Esophagus squamous epithelium (tissue), 5 donors: ENCODE data around the gene SPATA46. TPM values are rescaled to one million over a fixed set of nuclear protein-coding genes. Genes with fewer than 3 reads are reported as not detected.
"Not testable (repeated sequence)": the region's sequence is repeated elsewhere in the genome, so short reads cannot be mapped to it uniquely, and the experiment has no call there.

ENCODE experiments used
- DNase-seq: peaks from one replicate; lab custom pipeline; 2025; lab: John Stamatoyannopoulos, UW
- H3K27ac ChIP-seq, 4 donors: fragments of 200-600 bp; sonication (generic); one replicate each; pipeline ENCODE4 v1.5.1; 2016 to 2019; ENCODE audit warnings: mild to moderate bottlenecking in 1 of 4
- H3K27me3 ChIP-seq, 4 donors: fragments of 200-600 bp; sonication (generic); 1 replicate in 3 of 4; 2 replicates in 1 of 4; pipeline versions ENCODE4 v1.5.1 to v1.6.0; 2017 to 2021; ENCODE audit warnings: antibody characterized with exemption in 1 of 4
- H3K36me3 ChIP-seq, 3 donors: fragments of 200-600 bp; sonication (generic); one replicate each; pipeline ENCODE4 v1.5.1; 2016 to 2019
- H3K4me1 ChIP-seq, 3 donors: fragments of 200-600 bp; sonication (generic); one replicate each; pipeline ENCODE4 v1.5.1; 2017 to 2019
- H3K4me3 ChIP-seq, 4 donors: fragments of 200-600 bp; sonication (generic); 1 replicate in 3 of 4; 2 replicates in 1 of 4; pipeline ENCODE4 v1.5.1; 2016 to 2019; ENCODE audit warnings: mild to moderate bottlenecking in 2 of 4, moderate library complexity in 1 of 4
- H3K9me3 ChIP-seq, 3 donors: fragments of 200-600 bp; sonication (generic); one replicate each; pipeline ENCODE4 v1.5.1; 2016 to 2019
- CTCF ChIP-seq, 6 experiments: fragments of 450-650 bp in 4 of 6; fragments of 200-600 bp in 2 of 6; sonication (generic) in 2 of 6; IDR thresholded peaks; one replicate each; pipeline ENCODE4 v1.5.1; 2016 to 2019; ENCODE audit warnings: antibody characterized with exemption in 6 of 6, mild to moderate bottlenecking in 4 of 6, moderate library complexity in 4 of 6
- POLR2A ChIP-seq, 4 donors: fragments of 450-650 bp; IDR thresholded peaks; one replicate each; pipeline ENCODE4 v1.6.1; 2017; ENCODE audit warnings: antibody characterized with exemption in 4 of 4, mild to moderate bottlenecking in 4 of 4, moderate library complexity in 3 of 4
- WGBS, 2 donors: methylation state at CpG; one replicate each; pipeline ENCODE4 v1.1.5; 2018; 5-methylcytosine and 5-hydroxymethylcytosine counted together
- intact Hi-C: fragments of 100-400 bp; cut with DNase I; formaldehyde crosslinking; loops from one replicate; pipeline ENCODE4 v1.15.0; 2022
- total RNA-seq, 4 donors: library from RNA; depleted of rRNA; stranded (reverse); fragments of >200 nt; gene quantifications; one replicate each; pipeline ENCODE4 v1.1.0, GENCODE V29; 2016
- donor health status: DM: yes; HTN: yes; CAD: no.

The SPATA46 gene
- total RNA-seq, 4 donors from 2014 or later: not detected

- TF ChIP-seq POLR2A (IDR thresholded peaks at IDR 0.05) (no peak), CTCF (IDR thresholded peaks at IDR 0.05) (no peak)
- WGBS, 2 donors: 75 to 90% methylated on average over 1 of the region's 1 CpG
- Histone ChIP-seq H3K27ac (no peak overlapping the region), H3K36me3 (peaks cover 0 to 6% (median 0%) of the 10 kb centered on the region in 3 donors), H3K4me3 (no peak overlapping the region), H3K9me3 (no peaks in the 10 kb centered on the region), H3K27me3 (no peaks in the 10 kb centered on the region), H3K4me1 (no peaks in the 10 kb centered on the region)
- DNase-seq: no peak
- intact Hi-C loops: no loop called here
These were observed 17.7 kb downstream of the SPATA46 start for GRCh38 chr1:162358928-162359327.

- intact Hi-C loops: no loop called here
- 37 to 53% methylated on average over 5 of the region's 5 CpGs for WGBS, 2 donors
- no peak for DNase-seq
- Histone ChIP-seq H3K4me1 (no peaks in the 10 kb centered on the region), H3K9me3 (no peaks in the 10 kb centered on the region), H3K27me3 (no peaks in the 10 kb centered on the region), H3K4me3 (no peak overlapping the region), H3K36me3 (peaks cover 0 to 6% (median 0%) of the 10 kb centered on the region in 3 donors), H3K27ac (no peak overlapping the region)
- TF ChIP-seq CTCF (IDR thresholded peaks at IDR 0.05) (peak in 5 of 6 experiments; percentile 43 to 61 (median 45)), POLR2A (IDR thresholded peaks at IDR 0.05) (no peak)
These were observed 18.9 kb downstream of the SPATA46 start for GRCh38 chr1:162357681-162358266.

- no peak for TF ChIP-seq CTCF (IDR thresholded peaks at IDR 0.05)
- no peak for TF ChIP-seq POLR2A (IDR thresholded peaks at IDR 0.05)
- 14 to 73% methylated on average over 1 to 4 of the region's 5 CpGs for WGBS, 2 donors
- H3K36me3 ChIP-seq: peaks cover 0 to 6% (median 0%) of the 10 kb centered on the region in 3 donors
- intact Hi-C loops: no loop called here
- no peak overlapping the region for H3K4me3 ChIP-seq
- peaks cover 0 to 11% (median 4%) of the 10 kb centered on the region in 3 donors for H3K4me1 ChIP-seq
- no peaks in the 10 kb centered on the region for H3K27me3 ChIP-seq
- H3K9me3 ChIP-seq: no peaks in the 10 kb centered on the region
- no peak for DNase-seq
- no peak overlapping the region for H3K27ac ChIP-seq
These were observed 23.0 kb downstream of the SPATA46 start for GRCh38 chr1:162353702-162354101.

GRCh38 chr1:162353078-162353477 lies 23.6 kb downstream of the SPATA46 start:
- Histone ChIP-seq H3K27me3 (no peaks in the 10 kb centered on the region), H3K4me3 (no peak overlapping the region), H3K4me1 (peaks cover 0 to 11% (median 4%) of the 10 kb centered on the region in 3 donors), H3K36me3 (peaks cover 0 to 6% (median 0%) of the 10 kb centered on the region in 3 donors), H3K27ac (no peak overlapping the region), H3K9me3 (no peaks in the 10 kb centered on the region)
- DNase-seq: no peak
- intact Hi-C loops: no loop called here
- 84 to 87% methylated on average over 9 of the region's 9 CpGs for WGBS, 2 donors
- TF ChIP-seq CTCF (IDR thresholded peaks at IDR 0.05) (no peak), POLR2A (IDR thresholded peaks at IDR 0.05) (no peak)

GRCh38 chr1:162351874-162352273 lies 24.8 kb downstream of the SPATA46 start:
- intact Hi-C loops: not testable (repeated sequence)

More at GRCh38 chr1:162351874-162352273, 24.8 kb downstream of the SPATA46 start:
- not testable (repeated sequence) for H3K27ac ChIP-seq, DNase-seq, H3K4me3 ChIP-seq, H3K27me3 ChIP-seq, H3K36me3 ChIP-seq, H3K9me3 ChIP-seq
- 91% methylated on average over 3 of the region's 4 CpGs for WGBS, 2 donors
- H3K4me1 ChIP-seq: peaks cover 0 to 11% (median 4%) of the 10 kb centered on the region in 3 donors
